ENCODE data around the gene DCTN4.

DCTN4 gene

GRCh38 chr5:150785950-150786349 lies 27.1 kb upstream of the DCTN4 start:
- TF ChIP-seq, protein P1, sequence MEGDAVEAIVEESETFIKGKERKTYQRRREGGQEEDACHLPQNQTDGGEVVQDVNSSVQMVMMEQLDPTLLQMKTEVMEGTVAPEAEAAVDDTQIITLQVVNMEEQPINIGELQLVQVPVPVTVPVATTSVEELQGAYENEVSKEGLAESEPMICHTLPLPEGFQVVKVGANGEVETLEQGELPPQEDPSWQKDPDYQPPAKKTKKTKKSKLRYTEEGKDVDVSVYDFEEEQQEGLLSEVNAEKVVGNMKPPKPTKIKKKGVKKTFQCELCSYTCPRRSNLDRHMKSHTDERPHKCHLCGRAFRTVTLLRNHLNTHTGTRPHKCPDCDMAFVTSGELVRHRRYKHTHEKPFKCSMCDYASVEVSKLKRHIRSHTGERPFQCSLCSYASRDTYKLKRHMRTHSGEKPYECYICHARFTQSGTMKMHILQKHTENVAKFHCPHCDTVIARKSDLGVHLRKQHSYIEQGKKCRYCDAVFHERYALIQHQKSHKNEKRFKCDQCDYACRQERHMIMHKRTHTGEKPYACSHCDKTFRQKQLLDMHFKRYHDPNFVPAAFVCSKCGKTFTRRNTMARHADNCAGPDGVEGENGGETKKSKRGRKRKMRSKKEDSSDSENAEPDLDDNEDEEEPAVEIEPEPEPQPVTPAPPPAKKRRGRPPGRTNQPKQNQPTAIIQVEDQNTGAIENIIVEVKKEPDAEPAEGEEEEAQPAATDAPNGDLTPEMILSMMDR (IDR thresholded peaks at IDR 0.05; ENCODE audit: borderline replicate concordance, control extremely low read depth, extremely low read depth, insufficient read depth, missing control alignments), result no peak
- DNase-seq (ENCODE audit: low spot score), result no peak
- in situ Hi-C loops (cut with MboI; ENCODE audit: low sequenced_read_pairs, unreplicated experiment), result loop anchor here (25.0 kb wide), 1 partner anchor 376 kb away; the partner anchor contains the start of gene ANXA6

DNA sequence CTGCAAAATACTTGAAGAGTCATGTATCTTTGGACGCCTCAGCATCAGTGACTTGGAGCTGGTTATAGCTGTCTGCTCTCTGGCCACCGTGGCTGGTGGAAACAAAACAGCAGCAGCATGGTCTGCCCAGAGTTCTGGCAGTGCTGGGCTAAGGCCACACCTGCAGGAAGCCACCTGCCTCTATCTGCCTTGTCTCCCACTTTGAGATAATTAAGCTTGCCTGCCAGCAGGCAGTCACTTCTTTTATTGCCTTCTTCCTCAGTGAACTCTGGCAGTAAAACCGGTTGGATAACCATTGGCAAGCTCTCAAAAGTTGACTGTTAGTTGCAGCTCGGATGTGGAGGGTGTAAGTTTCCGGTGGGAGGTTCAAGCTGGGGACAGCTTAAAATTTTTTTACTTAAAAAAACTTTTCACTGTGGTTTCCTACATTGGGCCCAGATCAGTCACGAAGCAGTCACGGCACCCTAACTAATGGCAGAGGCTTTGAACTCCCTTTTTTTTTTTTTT lies 24.7 kb upstream of the DCTN4 start:
- in situ Hi-C loops (cut with MboI; ENCODE audit: low sequenced_read_pairs, unreplicated experiment), result loop anchor here (25.0 kb wide), 1 partner anchor 379 kb away; the partner anchor contains the start of gene ANXA6
- TF ChIP-seq, protein P1 (IDR thresholded peaks at IDR 0.05; ENCODE audit: borderline replicate concordance, control extremely low read depth, extremely low read depth, insufficient read depth, missing control alignments), result no peak
- DNase-seq (ENCODE audit: low spot score), result peak; percentile 50

GRCh38 chr5:150782850-150783249 lies 24.0 kb upstream of the DCTN4 start:
- TF ChIP-seq, protein P1 (IDR thresholded peaks at IDR 0.05; ENCODE audit: borderline replicate concordance, control extremely low read depth, extremely low read depth, insufficient read depth, missing control alignments), result no peak
- in situ Hi-C loops (cut with MboI; ENCODE audit: low sequenced_read_pairs, unreplicated experiment), result loop anchor here (25.0 kb wide), 1 partner anchor 379 kb away; the partner anchor contains the start of gene ANXA6
- no peak for DNase-seq (ENCODE audit: low spot score)

- in situ Hi-C loops (cut with MboI; ENCODE audit: low sequenced_read_pairs, unreplicated experiment), result loop anchor here (25.0 kb wide), 1 partner anchor 380 kb away; the partner anchor contains the start of gene ANXA6
- no peak for DNase-seq (ENCODE audit: low spot score)
- TF ChIP-seq, protein P1 (IDR thresholded peaks at IDR 0.05; ENCODE audit: borderline replicate concordance, control extremely low read depth, extremely low read depth, insufficient read depth, missing control alignments), result no peak
Observed at GRCh38 chr5:150781706-150782614, 23.1 kb upstream of the DCTN4 start.

DNA sequence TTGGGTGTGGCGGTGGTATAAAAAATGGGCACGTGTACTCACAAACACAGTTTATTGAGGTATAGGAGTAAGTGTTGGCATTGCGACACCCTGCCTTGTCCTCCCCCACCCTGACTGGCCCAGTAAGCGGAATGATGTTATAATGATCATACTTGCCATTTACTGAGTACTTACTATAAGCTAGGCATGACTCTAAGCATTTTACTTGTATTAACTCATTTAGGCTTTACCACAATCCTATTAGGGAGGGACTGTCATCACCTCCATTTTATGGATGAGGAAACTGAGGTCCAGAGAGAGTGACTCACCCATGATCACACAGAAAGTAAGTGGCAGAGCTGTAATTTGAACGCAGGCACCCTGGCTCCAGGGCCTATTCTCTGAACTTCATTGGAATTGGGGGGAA lies 22.0 kb upstream of the DCTN4 start:
- no peak for DNase-seq (ENCODE audit: low spot score)
- TF ChIP-seq, protein P1 (IDR thresholded peaks at IDR 0.05; ENCODE audit: borderline replicate concordance, control extremely low read depth, extremely low read depth, insufficient read depth, missing control alignments), result no peak
- in situ Hi-C loops (cut with MboI; ENCODE audit: low sequenced_read_pairs, unreplicated experiment), result loop anchor here (25.0 kb wide), 1 partner anchor 381 kb away; the partner anchor contains the start of gene ANXA6

DNA sequence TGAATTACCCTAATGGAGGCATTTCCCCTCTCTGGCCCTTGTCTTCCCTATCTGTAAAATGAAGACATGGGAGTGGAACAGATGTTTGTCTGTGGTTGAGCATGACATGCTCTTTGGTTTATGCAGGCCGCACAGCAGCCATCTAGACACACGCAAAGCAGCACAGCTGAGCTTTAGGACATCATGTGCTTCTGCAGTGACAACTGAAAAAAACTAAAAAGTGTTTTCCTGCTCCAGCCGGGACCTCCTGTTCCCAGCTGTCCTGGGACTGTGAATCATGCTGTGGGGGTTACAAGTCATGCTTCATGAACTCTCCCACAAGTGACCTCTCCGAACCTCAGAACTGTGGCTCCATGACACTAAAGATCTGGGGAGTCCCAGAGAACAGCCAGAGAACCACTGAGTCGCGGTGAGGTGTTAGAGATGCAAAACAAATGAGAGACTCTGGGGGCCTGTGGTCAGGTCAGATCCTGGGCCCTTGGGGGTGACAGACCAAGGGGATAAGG lies 21.4 kb upstream of the DCTN4 start:
- TF ChIP-seq, protein P1 (IDR thresholded peaks at IDR 0.05; ENCODE audit: borderline replicate concordance, control extremely low read depth, extremely low read depth, insufficient read depth, missing control alignments), result no peak
- peak; percentile 68 for DNase-seq (ENCODE audit: low spot score)
- in situ Hi-C loops (cut with MboI; ENCODE audit: low sequenced_read_pairs, unreplicated experiment), result loop anchor here (25.0 kb wide), 1 partner anchor 382 kb away; the partner anchor contains the start of gene ANXA6
